Peyer's patch (tissue), 4 donors: Measurements from ENCODE around the gene C2CD4C.

Source experiments
- CTCF ChIP-seq, 6 experiments: fragments of 450-650 bp in 4 of 6; fragments of 200-600 bp in 2 of 6; sonication (generic) in 1 of 6; IDR thresholded peaks; one replicate each; pipeline ENCODE4 v1.5.1; 2017 to 2019; ENCODE audit warnings: antibody characterized with exemption in 6 of 6, mild to moderate bottlenecking in 3 of 6, moderate library complexity in 1 of 6
- POLR2A ChIP-seq, 2 donors: fragments of 450-650 bp; IDR thresholded peaks; one replicate each; pipeline ENCODE4 v1.5.1; 2017; ENCODE audit warnings: antibody characterized with exemption in 2 of 2, mild to moderate bottlenecking in 2 of 2, moderate library complexity in 2 of 2

GRCh38 chr19:422213-422916 lies 13.4 kb upstream of the C2CD4C start:
- TF ChIP-seq CTCF (IDR thresholded peaks at IDR 0.05) = no peak
- TF ChIP-seq POLR2A (IDR thresholded peaks at IDR 0.05) = no peak
